Stimulated activated naive CD4-positive, alpha-beta T cell treated with Interleukin-2 at 50 U/mL for 16 hours (primary cell): ENCODE results near the gene RAC2.
A peak's percentile ranks its signal among the peaks of the same experiment; 100 is the strongest.

ENCODE experiments used
- DNase-seq: peaks from one replicate; lab custom pipeline; 2025; lab: John Stamatoyannopoulos, UW

The RAC2 gene

GRCh38 chr22:37244114-37244921, at the start of gene RAC2:
RAC2 (minus strand) TSS chr22:37244269; CDS start chr22:37244148, 121 bp downstream.
- peak; percentile 90 for DNase-seq

- DNase-seq = no peak
These were observed 49.1 kb upstream of the RAC2 start for GRCh38 chr22:37293172-37293571.

- no peak for DNase-seq
These were observed 48.6 kb upstream of the RAC2 start for GRCh38 chr22:37292641-37293040.

- no peak for DNase-seq
These were observed 47.7 kb upstream of the RAC2 start for GRCh38 chr22:37291559-37292298.

- DNase-seq = no peak
These were observed 46.7 kb upstream of the RAC2 start for GRCh38 chr22:37290737-37291136.

- DNase-seq = no peak
These were observed 45.2 kb upstream of the RAC2 start for GRCh38 chr22:37289156-37289735.

- DNase-seq = no peak
These were observed 44.5 kb upstream of the RAC2 start for GRCh38 chr22:37288521-37288920.

- no peak for DNase-seq
These were observed 43.5 kb upstream of the RAC2 start for GRCh38 chr22:37287550-37287951.

GRCh38 chr22:37285937-37286336, 41.9 kb upstream of the RAC2 start:
- no peak for DNase-seq

- DNase-seq = peak; percentile 20
These were observed 40.8 kb upstream of the RAC2 start for GRCh38 chr22:37284805-37285355.

- no peak for DNase-seq
These were observed 40.2 kb upstream of the RAC2 start for GRCh38 chr22:37284126-37284804.

- peak; percentile 22 for DNase-seq
These were observed 39.4 kb upstream of the RAC2 start for GRCh38 chr22:37283393-37283937.

GRCh38 chr22:37282385-37282677, 38.3 kb upstream of the RAC2 start, which contains the start of gene CYTH4:
CYTH4 (plus strand) TSS chr22:37282508; CDS start chr22:37282570, 62 bp downstream.
- peak; percentile 78 for DNase-seq

GRCh38 chr22:37281646-37282384, 37.7 kb upstream of the RAC2 start:
- peak; percentile 11 for DNase-seq

- DNase-seq = no peak
These were observed 37.1 kb upstream of the RAC2 start for GRCh38 chr22:37281195-37281594.

GRCh38 chr22:37280718-37281117, 36.6 kb upstream of the RAC2 start:
- DNase-seq = no peak

GRCh38 chr22:37279331-37280181, 35.5 kb upstream of the RAC2 start:
- no peak for DNase-seq

GRCh38 chr22:37278261-37278660, 34.2 kb upstream of the RAC2 start:
- DNase-seq = no peak

GRCh38 chr22:37277384-37277783, 33.3 kb upstream of the RAC2 start:
- DNase-seq = no peak

GRCh38 chr22:37276776-37277175, 32.7 kb upstream of the RAC2 start:
- DNase-seq = no peak
